Heart left ventricle (tissue), 16 donors: ENCODE data around the gene MAP1LC3A. TPM values are rescaled to one million over a fixed set of nuclear protein-coding genes. Genes with fewer than 3 reads are reported as not detected.

Source experiments
- ATAC-seq, 4 donors: fragments of 200-7000 bp; cut with Tn5 transposase; one replicate each; pipeline ENCODE4 v1.9.1; 2020 to 2022; ENCODE audit warnings: moderate library complexity in 4 of 4, mild to moderate bottlenecking in 3 of 4, moderate number of reproducible peaks in 1 of 4
- DNase-seq, 5 donors: peaks; one replicate each; pipeline ENCODE4 v3.0.0-alpha.2; 2020
- H3K27ac ChIP-seq, 12 donors: fragments of 200-600 bp; sonication (generic) in 4 of 12; one replicate each; pipeline versions ENCODE4 v1.5.0 to v1.8.0; 2016 to 2022; ENCODE audit warnings: mild to moderate bottlenecking in 2 of 12
- H3K27me3 ChIP-seq, 9 donors: fragments of 200-600 bp; sonication (generic) in 2 of 9; one replicate each; pipeline versions ENCODE4 v1.5.1 to v1.8.0; 2016 to 2022; ENCODE audit warnings: mild to moderate bottlenecking in 3 of 9
- H3K36me3 ChIP-seq, 9 donors: fragments of 200-600 bp; sonication (generic) in 2 of 9; one replicate each; pipeline versions ENCODE4 v1.5.0 to v1.8.0; 2018 to 2022; ENCODE audit warnings: mild to moderate bottlenecking in 2 of 9
- H3K4me1 ChIP-seq, 12 donors: fragments of 200-600 bp; sonication (generic) in 4 of 12; one replicate each; pipeline versions ENCODE4 v1.5.0 to v1.8.0; 2016 to 2022; ENCODE audit warnings: mild to moderate bottlenecking in 3 of 12
- H3K4me3 ChIP-seq, 12 donors: fragments of 200-600 bp; sonication (generic) in 4 of 12; one replicate each; pipeline versions ENCODE4 v1.5.0 to v1.8.0; 2017 to 2022; ENCODE audit warnings: mild to moderate bottlenecking in 9 of 12, moderate library complexity in 4 of 12
- H3K9me3 ChIP-seq, 12 donors: fragments of 200-600 bp; sonication (generic) in 4 of 12; one replicate each; pipeline versions ENCODE4 v1.5.0 to v1.8.0; 2016 to 2022; ENCODE audit warnings: mild to moderate bottlenecking in 1 of 12
- POLR2A ChIP-seq, 2 donors: fragments of 450-650 bp; IDR thresholded peaks; one replicate each; pipeline ENCODE4 v1.6.1; 2017; ENCODE audit warnings: antibody characterized with exemption in 2 of 2, mild to moderate bottlenecking in 2 of 2, moderate library complexity in 2 of 2
- WGBS, 4 donors: extraction: QIAGEN DNeasy Blood & Tissue Kit in 2 of 4; methylation state at CpG; one replicate each; pipeline versions ENCODE4 v1.1.5 to v1.1.7; 2013 to 2018; 5-methylcytosine and 5-hydroxymethylcytosine counted together
- intact Hi-C, 10 donors: fragments of 100-400 bp; cut with DNase I; formaldehyde crosslinking; loops; one replicate each; pipeline versions ENCODE4 v1.11.1 to v1.14.2; 2022
- polyA plus RNA-seq, 2 donors: library from polyadenylated mRNA; stranded (reverse); fragments of 200-250 nt; gene quantifications; one replicate each; pipeline ENCODE4 v1.2.3, GENCODE V29; 2013
- total RNA-seq, 9 donors: library from RNA; depleted of rRNA in 2 of 9; stranded (reverse); fragments of >200 nt in 2 of 9; fragmentation: NEBNext Ultra II Directional in 3 of 9; extraction: Animal tissue kit (Norgen Biotek cat#: 25700) in 3 of 9; gene quantifications; one replicate each; pipeline versions ENCODE4 v1.1.0 to v1.2.4, GENCODE V29; 2016 to 2023
- TF ChIP-seq, protein P1 (sequence below), 12 donors: fragments of 200-600 bp; sonication (generic) in 4 of 12; IDR thresholded peaks; one replicate each; pipeline versions ENCODE4 v1.5.0 to v1.8.0; 2018 to 2022; ENCODE audit warnings: antibody characterized with exemption in 12 of 12, mild to moderate bottlenecking in 5 of 12
- donor health status: ischemic (EF 13 %, LVEDD 7.1; RV severe dilation, severe dysfunction).
- donor health status: healthy with polysubstance abuse.
- donor health status: DM: no; HTN: yes; CAD: no.
- donor health status: DM: no; HTN: no; CAD: no.
- donor health status: ischemic (EF 25% LVEDD 6.9; RV normal size, moderate dysfunction).
- donor health status: ischemic (EF 25% LVEDD 5.7; RV mildly dilated, moderate dysfunction).
- donor health status: healthy.
- donor health status: DM: yes; HTN: yes; CAD: no.
- donor health status: ischemic (EF 35%, LVEDD 5.7; RV mildly dilated, moderate dysfunction).
- donor health status: nonischemic (EF 11% LVEDD 7.7; RV severe dilation, severe dysfunction).
- donor health status: DM: yes; HTN: yes; CAD: no.
- donor health status: PGD.
- donor health status: ischemic (EF 29% LVEDD 5.4; RV normal size, mild dysfunction).
- donor health status: nonischemic (EF 23%, LVEDD 6.1; RV moderate dilation, normal function).

The MAP1LC3A gene
- total and polyA plus RNA-seq, 11 donors: 42.8 to 212 (median 88.6) TPM

DNA sequence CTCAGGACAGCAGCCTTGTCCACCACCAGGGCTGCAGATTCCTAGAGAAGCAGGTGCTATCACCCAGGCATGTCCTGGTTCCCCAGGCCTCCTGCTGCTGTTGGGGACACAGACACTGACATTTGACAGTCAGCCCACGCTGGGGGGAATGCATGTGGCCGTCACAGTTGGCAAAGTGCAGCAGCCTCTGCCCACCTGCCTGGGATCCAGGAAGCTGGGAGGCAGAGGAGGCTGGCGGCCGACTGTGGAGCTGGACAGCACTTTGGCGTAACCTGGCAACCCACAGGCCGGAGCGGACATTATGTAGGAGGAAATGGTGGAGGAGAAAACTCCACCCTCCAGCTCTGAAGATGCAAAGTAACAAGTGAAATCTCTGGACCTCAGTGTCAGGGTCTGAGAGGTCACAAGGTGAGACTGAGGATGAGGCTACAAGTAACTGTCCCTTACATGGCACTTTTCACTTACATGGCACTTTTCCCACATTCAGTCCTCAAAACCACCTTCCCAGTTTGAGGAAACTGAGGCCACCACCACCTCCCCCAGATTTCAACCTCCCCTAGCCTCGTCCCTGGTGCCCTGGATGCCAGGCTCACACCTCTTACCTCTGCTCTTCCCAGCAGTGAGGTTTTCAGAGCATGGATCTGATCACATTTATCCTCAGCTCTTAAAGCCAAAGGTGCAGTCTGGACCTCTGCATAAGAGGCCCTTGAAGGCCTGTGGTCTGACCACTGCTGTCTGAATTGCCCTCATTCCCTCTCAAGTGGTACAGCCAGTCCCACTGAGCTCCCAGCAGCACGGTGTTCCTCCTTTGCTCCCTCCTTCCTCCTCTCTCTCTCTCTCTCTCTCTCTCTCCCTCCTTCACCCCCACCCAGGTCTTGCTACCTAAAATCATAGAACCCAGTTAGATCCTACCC is 8.7 kb downstream of the MAP1LC3A start:
- no peaks in the 10 kb centered on the region for H3K9me3 ChIP-seq
- no peak overlapping the region for H3K27ac ChIP-seq
- H3K4me3 ChIP-seq: no peak overlapping the region
- TF ChIP-seq, protein P1, sequence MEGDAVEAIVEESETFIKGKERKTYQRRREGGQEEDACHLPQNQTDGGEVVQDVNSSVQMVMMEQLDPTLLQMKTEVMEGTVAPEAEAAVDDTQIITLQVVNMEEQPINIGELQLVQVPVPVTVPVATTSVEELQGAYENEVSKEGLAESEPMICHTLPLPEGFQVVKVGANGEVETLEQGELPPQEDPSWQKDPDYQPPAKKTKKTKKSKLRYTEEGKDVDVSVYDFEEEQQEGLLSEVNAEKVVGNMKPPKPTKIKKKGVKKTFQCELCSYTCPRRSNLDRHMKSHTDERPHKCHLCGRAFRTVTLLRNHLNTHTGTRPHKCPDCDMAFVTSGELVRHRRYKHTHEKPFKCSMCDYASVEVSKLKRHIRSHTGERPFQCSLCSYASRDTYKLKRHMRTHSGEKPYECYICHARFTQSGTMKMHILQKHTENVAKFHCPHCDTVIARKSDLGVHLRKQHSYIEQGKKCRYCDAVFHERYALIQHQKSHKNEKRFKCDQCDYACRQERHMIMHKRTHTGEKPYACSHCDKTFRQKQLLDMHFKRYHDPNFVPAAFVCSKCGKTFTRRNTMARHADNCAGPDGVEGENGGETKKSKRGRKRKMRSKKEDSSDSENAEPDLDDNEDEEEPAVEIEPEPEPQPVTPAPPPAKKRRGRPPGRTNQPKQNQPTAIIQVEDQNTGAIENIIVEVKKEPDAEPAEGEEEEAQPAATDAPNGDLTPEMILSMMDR (IDR thresholded peaks at IDR 0.05): no peak
- no peak for TF ChIP-seq POLR2A (IDR thresholded peaks at IDR 0.05)
- no peak for DNase-seq
- H3K4me1 ChIP-seq: peaks cover 0 to 13% (median 0%) of the 10 kb centered on the region in 12 donors
- H3K36me3 ChIP-seq: peaks cover 0 to 39% (median 11%) of the 10 kb centered on the region in 9 donors
- intact Hi-C loops: loop anchor here in 1 of 10 donors (10.0 kb wide), 1 partner anchor 138 kb away; the partner anchor contains the start of gene TP53INP2
- WGBS, 4 donors: 87 to 91% (median 88%) methylated on average over 9 of the region's 9 CpGs
- no peak for ATAC-seq
- H3K27me3 ChIP-seq: no peaks in the 10 kb centered on the region

GRCh38 chr20:34567892-34568865 is 9.7 kb downstream of the MAP1LC3A start:
- Histone ChIP-seq H3K4me1 (peaks cover 0 to 13% (median 0%) of the 10 kb centered on the region in 12 donors), H3K36me3 (peaks cover 0 to 47% (median 17%) of the 10 kb centered on the region in 9 donors), H3K27me3 (no peaks in the 10 kb centered on the region), H3K27ac (no peak overlapping the region), H3K9me3 (no peaks in the 10 kb centered on the region), H3K4me3 (no peak overlapping the region)
- DNase-seq (no peak), ATAC-seq (no peak)
- intact Hi-C loops: loop anchor here in 1 of 10 donors (10.0 kb wide), 1 partner anchor 137 kb away; the partner anchor contains the start of gene TP53INP2
- TF ChIP-seq POLR2A (IDR thresholded peaks at IDR 0.05): no peak
- TF ChIP-seq, protein P1 (IDR thresholded peaks at IDR 0.05): no peak
- 93 to 96% (median 94%) methylated on average over 13 to 15 of the region's 15 CpGs for WGBS, 4 donors

- Histone ChIP-seq H3K36me3 (peaks cover 0 to 61% (median 27%) of the 10 kb centered on the region in 9 donors), H3K9me3 (no peaks in the 10 kb centered on the region), H3K4me1 (peaks cover 0 to 13% (median 0%) of the 10 kb centered on the region in 12 donors), H3K27me3 (no peaks in the 10 kb centered on the region), H3K27ac (no peak overlapping the region), H3K4me3 (no peak overlapping the region)
- no peak for TF ChIP-seq POLR2A (IDR thresholded peaks at IDR 0.05)
- TF ChIP-seq, protein P1 (IDR thresholded peaks at IDR 0.05): no peak
- intact Hi-C loops: loop anchor here in 1 of 10 donors (10.0 kb wide), 1 partner anchor 135 kb away; the partner anchor contains the start of gene TP53INP2
- DNase-seq: no peak
- no peak for ATAC-seq
- 87 to 99% (median 97%) methylated on average over 2 of the region's 2 CpGs for WGBS, 4 donors
Observed at GRCh38 chr20:34569598-34569997, 11.1 kb downstream of the MAP1LC3A start.
